ENCODE results near the gene EXOC4.

- TF ChIP-seq, protein P1, sequence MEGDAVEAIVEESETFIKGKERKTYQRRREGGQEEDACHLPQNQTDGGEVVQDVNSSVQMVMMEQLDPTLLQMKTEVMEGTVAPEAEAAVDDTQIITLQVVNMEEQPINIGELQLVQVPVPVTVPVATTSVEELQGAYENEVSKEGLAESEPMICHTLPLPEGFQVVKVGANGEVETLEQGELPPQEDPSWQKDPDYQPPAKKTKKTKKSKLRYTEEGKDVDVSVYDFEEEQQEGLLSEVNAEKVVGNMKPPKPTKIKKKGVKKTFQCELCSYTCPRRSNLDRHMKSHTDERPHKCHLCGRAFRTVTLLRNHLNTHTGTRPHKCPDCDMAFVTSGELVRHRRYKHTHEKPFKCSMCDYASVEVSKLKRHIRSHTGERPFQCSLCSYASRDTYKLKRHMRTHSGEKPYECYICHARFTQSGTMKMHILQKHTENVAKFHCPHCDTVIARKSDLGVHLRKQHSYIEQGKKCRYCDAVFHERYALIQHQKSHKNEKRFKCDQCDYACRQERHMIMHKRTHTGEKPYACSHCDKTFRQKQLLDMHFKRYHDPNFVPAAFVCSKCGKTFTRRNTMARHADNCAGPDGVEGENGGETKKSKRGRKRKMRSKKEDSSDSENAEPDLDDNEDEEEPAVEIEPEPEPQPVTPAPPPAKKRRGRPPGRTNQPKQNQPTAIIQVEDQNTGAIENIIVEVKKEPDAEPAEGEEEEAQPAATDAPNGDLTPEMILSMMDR (IDR thresholded peaks at IDR 0.05; ENCODE audit: extremely low read depth in 1 of 2, insufficient read depth in 1 of 2, low read depth in 1 of 2, low read length in 2 of 2) = no peak
- TF ChIP-seq POLR2AphosphoS5 (IDR thresholded peaks at IDR 0.05; ENCODE audit: insufficient read depth, low read depth, low read length) = no peak
These were observed 593.5 kb downstream of the EXOC4 start for GRCh38 chr7:133846203-133846945.
